G401 (cell line): ENCODE results near the gene TMEM203. TPM values are rescaled to one million over a fixed set of nuclear protein-coding genes. Genes with fewer than 3 reads are reported as not detected.
"Not testable (repeated sequence)": the region's sequence is repeated elsewhere in the genome, so short reads cannot be mapped to it uniquely, and the experiment has no call there.

Experiments
- DNase-seq: peaks from one replicate; pipeline ENCODE4 v3.0.0-alpha.2; 2015; ENCODE audit warnings: low spot score
- in situ Hi-C: cut with HindIII; loops from 2 replicates; pipeline ENCODE4 v1.10.0; 2016; ENCODE audit warnings: low sequenced_read_pairs, mixed read lengths
- total RNA-seq: library from RNA; depleted of rRNA; stranded (reverse); fragments of >200 nt; shearing (Covaris generic); gene quantifications from 2 replicates; pipeline ENCODE4 v1.2.3, GENCODE V29; 2014; rRNA removed

TMEM203 gene
- total RNA-seq, result 45.7 and 57.4 TPM in 2 replicates

GRCh38 chr9:137205126-137206069 lies at the start of gene TMEM203, which contains the start of gene NDOR1:
Gene TMEM203, minus strand, starts transcription at chr9:137205648. Its CDS starts 234 bp downstream, at chr9:137205414.
Gene NDOR1, plus strand, starts transcription at chr9:137205700. Its CDS starts 78 bp downstream, at chr9:137205778.
- in situ Hi-C loops, result no loop called here

GRCh38 chr9:137254624-137255447 lies 49.4 kb upstream of the TMEM203 start, which contains the start of gene NELFB:
Gene NELFB, plus strand, starts transcription at chr9:137255327.
- peak; percentile 85 for DNase-seq
- in situ Hi-C loops, result no loop called here

More at GRCh38 chr9:137205126-137206069, at the start of gene TMEM203, which contains the start of gene NDOR1:
- DNase-seq, result peak; percentile 89

- peak; percentile 19 for DNase-seq
- in situ Hi-C loops, result no loop called here
Measured at GRCh38 chr9:137253717-137254623, 48.5 kb upstream of the TMEM203 start.

- DNase-seq, result no peak
- in situ Hi-C loops, result no loop called here
Measured at GRCh38 chr9:137252555-137253506, 47.4 kb upstream of the TMEM203 start.

GRCh38 chr9:137251490-137252268 lies 46.2 kb upstream of the TMEM203 start:
- in situ Hi-C loops, result no loop called here
- no peak for DNase-seq

GRCh38 chr9:137251194-137251461 lies 45.7 kb upstream of the TMEM203 start, which contains the start of gene STPG3:
Gene STPG3, plus strand, starts transcription at chr9:137251286. Its CDS starts 1 bp downstream, at chr9:137251287.
- in situ Hi-C loops, result no loop called here
- no peak for DNase-seq

- DNase-seq, result no peak
- in situ Hi-C loops, result no loop called here
Measured at GRCh38 chr9:137250329-137251193, 45.1 kb upstream of the TMEM203 start.

- DNase-seq, result no peak
Measured at GRCh38 chr9:137247916-137248175, 42.4 kb upstream of the TMEM203 start.

GRCh38 chr9:137247135-137247915 lies 41.9 kb upstream of the TMEM203 start:
- no peak for DNase-seq
- in situ Hi-C loops, result no loop called here

More at GRCh38 chr9:137247916-137248175, 42.4 kb upstream of the TMEM203 start:
- in situ Hi-C loops, result no loop called here

- in situ Hi-C loops, result no loop called here
Measured at GRCh38 chr9:137245450-137246421, 40.3 kb upstream of the TMEM203 start.

GRCh38 chr9:137244486-137245449 lies 39.3 kb upstream of the TMEM203 start:
- DNase-seq, result no peak
- in situ Hi-C loops, result no loop called here

More at GRCh38 chr9:137245450-137246421, 40.3 kb upstream of the TMEM203 start:
- DNase-seq, result no peak

GRCh38 chr9:137243626-137244485 lies 38.4 kb upstream of the TMEM203 start:
- DNase-seq, result no peak
- in situ Hi-C loops, result no loop called here

- DNase-seq, in situ Hi-C loops: not testable (repeated sequence)
Measured at GRCh38 chr9:137243266-137243625, 37.8 kb upstream of the TMEM203 start.
